HG03039 (cell line): ENCODE measurements around the gene FAM83G.

Experiments used
- ATAC-seq: cut with Tn5 transposase; IDR thresholded peaks from one replicate; pipeline ENCODE4 v1.9.1; 2021; ENCODE audit warnings: mild to moderate bottlenecking, moderate library complexity; ENCODE audit not compliant: unreplicated experiment

Gene FAM83G

GRCh38 chr17:18993905-18994526 is 10.5 kb downstream of the FAM83G start:
- ATAC-seq, result no peak

GRCh38 chr17:18992454-18993130 is 12.0 kb downstream of the FAM83G start:
- no peak for ATAC-seq

- no peak for ATAC-seq
These were observed 12.8 kb downstream of the FAM83G start for GRCh38 chr17:18991531-18992315.

DNA sequence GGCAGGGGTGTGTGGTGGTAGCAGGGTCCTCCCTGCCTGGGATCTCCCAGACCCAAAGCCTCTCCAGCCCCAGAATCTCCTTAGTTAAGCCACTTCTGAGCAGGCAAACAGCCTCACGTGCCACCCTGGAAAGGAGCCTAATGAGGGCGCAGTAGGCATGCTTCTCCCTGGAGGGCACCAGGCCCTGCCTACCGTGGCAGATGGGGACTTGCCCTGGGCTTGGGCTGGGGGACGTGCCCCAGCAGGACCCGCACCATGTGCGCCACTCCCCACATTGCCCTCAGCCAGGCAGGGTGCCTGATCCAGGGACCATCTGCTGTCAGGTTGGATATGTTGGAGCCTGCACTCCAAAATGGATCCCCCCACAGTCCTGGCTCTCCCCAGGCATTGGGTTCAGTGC is 14.2 kb downstream of the FAM83G start:
- ATAC-seq, result no peak

DNA sequence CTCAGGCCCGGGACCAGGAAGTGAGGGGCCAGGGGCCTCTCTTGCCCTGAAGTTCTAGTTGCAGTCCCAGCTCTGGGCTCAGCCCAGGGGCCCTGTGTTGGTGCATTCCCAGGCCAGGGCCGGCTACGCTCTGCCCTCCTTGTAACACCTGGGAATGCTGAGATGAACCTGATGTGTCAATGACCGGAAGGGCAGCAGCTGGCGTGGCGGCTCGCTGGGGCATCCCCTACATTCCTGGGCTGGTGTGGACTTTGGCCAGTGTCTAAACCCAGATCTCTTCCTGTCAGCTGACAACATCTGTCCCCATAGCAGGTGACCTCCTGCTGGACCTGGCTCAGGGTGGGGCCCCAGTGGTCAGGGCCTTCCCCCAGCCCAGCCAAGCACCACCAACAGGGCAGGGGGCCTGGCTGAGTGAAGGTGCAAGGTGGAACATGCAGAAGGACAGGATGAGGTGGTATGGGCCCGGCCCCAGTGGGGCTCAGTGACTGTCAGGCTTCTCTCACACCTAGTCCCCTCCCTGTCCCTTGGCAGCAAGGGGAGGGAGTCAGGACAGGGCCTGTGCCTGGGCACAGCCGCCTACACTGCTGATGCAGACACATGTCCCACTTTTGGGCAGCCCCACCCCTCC is 15.9 kb downstream of the FAM83G start:
- no peak for ATAC-seq

DNA sequence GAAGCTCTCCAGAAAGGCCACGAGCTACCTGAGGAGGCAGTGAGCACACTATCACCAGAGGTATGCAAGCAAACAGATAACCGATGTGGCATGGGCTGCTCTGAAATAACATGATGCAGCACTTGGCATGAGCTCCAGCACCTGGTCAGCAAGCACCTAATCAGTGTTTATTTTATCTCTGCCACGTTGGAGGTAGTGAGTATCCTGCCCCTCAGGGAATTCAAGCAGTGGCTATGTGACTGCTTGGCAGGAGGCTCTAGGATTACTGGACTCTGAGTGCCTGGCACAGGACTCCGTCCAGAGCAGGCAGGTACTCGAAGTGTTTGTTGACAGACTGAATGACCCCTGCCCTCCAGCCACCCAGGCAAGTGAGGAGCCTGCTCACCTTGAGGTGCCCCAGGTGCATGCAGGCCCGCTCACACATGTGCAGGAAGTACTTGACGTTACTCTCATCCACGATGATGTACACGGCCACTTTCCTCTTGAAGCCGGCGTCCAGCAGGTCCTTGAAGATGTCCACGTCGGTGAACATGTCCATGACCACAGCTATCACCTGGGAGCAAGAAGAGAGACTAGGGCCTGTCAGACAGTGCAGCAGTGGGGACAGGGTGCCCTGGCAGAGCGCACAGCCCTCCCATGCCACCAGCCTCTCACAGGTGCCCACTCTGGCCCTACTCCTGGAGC is 16.6 kb downstream of the FAM83G start:
- ATAC-seq, result no peak

DNA sequence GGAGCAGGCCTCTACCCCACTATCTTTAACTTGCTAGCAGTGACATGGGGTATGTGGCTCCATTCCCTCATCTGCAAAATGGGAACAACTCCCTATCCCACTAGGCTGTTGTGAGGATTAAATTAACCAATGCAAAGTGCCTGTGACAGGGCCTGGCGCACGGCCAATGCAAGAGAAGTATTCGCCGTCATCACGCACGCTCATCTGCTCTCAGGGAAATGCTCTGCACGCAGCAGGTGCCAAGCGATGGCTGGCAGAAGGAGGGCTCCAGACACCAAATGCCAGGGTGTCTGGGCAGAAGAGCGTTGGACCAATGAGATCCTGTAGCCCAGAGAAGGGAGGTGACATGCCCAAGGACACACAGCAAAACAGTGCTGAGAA is 17.3 kb downstream of the FAM83G start:
- ATAC-seq, result no peak

DNA sequence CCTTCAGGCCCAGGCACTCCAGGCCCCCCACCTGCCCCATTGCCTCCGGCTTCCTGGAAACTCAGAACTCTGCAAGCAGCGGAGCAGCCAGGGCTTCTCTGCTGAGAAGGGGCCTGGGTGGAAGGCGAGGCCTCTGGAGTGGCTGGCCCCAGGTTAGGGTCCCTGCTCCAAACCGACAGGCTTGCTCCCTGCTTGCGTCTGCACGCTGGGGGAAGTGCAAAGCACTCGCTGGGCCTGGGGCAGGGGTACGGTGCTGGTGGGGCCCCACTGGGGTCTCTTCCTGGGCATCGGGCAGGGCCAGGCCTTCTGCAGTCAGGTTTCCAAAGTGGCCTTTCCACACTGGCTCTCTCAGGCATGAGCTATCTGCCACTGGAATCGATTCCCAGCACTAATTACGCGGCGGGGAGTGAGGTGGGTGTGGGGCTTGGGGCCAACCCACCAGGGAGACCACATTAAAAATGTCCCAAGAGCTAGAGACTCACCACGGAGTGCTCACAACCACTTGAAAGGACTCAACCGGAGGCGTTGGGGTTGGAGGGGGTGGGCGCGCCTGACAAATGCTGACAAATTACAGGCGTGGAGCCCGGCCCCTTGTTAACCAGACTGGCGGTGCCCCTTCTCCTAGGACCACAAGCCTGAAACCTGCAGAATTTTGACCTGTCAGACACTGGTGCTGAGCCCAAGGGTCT is 17.9 kb downstream of the FAM83G start:
- no peak for ATAC-seq

DNA sequence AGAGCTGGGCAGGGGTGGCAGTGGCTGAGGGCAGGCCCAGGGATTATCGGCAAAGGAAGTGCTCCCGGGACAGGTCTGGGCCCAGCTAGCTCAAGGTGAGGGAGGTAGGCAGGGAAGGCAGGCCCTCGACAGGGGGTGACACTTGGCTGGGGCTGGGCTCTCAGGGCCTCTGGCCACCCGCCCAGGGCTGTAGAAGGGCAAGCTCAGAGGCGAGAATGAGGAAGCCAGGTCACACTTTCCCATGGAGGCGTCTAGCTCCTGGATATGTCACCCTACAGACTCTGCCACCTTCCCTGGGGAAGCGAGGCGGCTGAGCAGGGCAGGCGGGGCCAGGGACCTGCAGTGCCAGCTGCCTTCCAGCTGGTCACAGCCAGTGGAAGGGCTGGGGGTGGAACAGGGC is 19.1 kb downstream of the FAM83G start:
- no peak for ATAC-seq

GRCh38 chr17:18984273-18985114 is 20.1 kb downstream of the FAM83G start:
- ATAC-seq, result no peak

- no peak for ATAC-seq
These were observed 22.7 kb downstream of the FAM83G start for GRCh38 chr17:18981642-18982424.

GRCh38 chr17:18981335-18981641 is 23.3 kb downstream of the FAM83G start:
- no peak for ATAC-seq

- no peak for ATAC-seq
These were observed 23.8 kb downstream of the FAM83G start for GRCh38 chr17:18980682-18981334.

DNA sequence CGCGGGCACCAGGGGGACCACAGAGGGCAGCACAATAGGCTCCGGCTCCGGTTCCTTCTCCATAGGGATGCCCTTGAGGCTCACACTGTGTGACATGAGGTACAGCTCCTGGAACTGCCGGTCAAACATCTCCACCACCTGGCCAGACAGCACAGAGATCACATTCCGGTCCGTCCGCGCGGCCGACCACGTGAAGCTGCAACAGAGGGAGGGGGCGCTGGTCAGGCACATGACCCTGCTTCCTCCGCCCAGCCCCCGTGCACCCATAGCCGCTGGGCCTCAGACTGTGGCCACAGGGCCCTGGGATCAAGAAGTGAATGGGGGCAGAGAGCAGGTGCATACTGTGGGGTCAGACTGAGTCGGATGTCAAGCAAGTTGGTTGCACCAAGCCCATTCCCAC is 25.9 kb downstream of the FAM83G start:
- ATAC-seq, result no peak

DNA sequence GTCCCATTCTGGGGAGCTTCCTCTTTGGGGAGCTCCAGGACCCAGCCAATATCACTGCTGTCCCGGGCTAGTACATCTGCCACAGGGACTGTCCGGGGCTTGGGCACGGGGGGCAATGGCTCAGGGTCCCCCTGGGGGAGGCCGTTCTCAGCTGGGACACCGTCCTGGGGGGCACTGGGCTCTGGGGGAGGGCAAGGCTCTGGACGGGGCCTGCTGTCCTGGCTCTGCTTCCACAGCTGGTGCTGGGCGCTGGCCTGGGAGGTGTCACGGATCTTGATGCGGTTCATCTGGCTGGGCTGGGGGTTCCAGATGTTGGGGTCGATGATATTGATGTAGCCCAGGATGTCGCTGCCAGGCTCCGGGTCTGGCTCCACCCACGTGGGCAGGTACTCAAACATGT is 26.5 kb downstream of the FAM83G start:
- no peak for ATAC-seq

GRCh38 chr17:18977646-18978045 is 26.9 kb downstream of the FAM83G start:
- no peak for ATAC-seq

DNA sequence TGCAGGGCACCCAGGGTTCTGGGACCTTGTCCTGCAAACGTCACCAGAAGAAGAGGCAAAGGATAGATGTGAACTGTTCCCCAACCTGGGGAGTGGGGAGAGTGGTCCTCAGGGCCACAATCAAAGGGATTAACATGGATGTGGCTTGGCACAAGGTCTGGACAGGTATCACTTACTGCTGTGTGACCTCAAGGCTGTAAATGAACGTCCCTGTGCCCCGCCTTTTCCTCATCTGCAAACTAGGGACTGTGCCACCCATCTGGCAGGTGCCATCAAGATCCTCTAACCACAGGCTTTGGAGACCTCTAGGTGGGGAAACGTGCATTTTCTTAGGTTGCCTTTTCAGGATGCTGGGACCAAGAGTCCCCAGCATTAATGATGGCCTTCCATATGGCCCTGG is 27.5 kb downstream of the FAM83G start:
- no peak for ATAC-seq

DNA sequence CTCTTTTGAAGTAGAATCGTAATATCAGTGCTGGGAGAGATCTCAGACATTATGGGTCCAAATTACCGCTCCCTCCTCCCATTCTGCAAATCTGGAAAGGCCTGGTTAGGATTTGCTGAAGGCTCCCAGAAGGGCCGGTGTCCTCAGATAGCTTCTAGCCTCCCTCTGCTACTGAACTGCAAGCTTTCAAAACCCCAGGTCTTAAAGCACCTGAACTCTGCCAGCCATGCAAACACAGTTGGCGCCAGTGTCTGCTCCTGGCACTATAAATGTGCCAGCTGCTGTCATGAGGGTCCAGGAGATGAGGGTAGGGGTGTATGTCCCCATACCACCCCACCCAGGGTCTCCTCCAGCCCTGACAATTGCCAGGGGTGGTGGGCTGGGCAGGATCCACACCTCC is 28.4 kb downstream of the FAM83G start:
- ATAC-seq, result no peak

DNA sequence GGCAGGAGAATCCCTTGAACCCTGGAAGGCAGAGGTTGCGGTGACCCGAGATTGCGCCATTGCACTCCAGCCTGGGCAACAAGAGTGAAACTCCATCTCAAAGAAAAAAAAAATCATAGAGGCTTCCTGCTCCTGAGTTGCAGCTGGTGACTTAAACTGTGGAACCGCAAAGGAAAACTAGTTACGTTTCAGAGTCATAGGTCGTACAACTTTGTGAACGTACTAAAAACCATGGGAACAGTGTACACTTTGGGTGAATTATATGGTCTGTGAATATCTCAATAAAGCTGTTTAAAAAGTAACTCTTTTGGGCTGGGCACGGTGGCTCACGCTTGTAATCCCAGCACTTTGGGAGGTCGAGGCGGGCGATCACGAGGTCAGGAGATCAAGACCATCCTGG is 29.0 kb downstream of the FAM83G start:
- ATAC-seq, result no peak
